HL-60 (cell line): Measurements from ENCODE around the gene TENM4.

ENCODE experiments used
- DNase-seq, 2 experiments: peaks; one replicate each; pipeline ENCODE4 v3.0.0-alpha.2; 2010 to 2020; ENCODE audit warnings: low read depth in 1 of 2, low spot score in 1 of 2
- H3K27ac ChIP-seq: fragments of 250-450 bp; sonication (Bioruptor Pico); replicated peaks from 2 replicates; pipeline ENCODE4 v1.5.1; 2020; ENCODE audit warnings: mild to moderate bottlenecking, moderate library complexity
- H3K27me3 ChIP-seq: fragments of 250-450 bp; sonication (Bioruptor Pico); 2 replicates; pipeline ENCODE4 v1.5.1; 2021; ENCODE audit warnings: mild to moderate bottlenecking, moderate library complexity; ENCODE audit not compliant: insufficient read depth, poor library complexity, severe bottlenecking
- H3K4me3 ChIP-seq: replicated peaks from 2 replicates; pipeline ENCODE4 v1.5.1; 2011; ENCODE audit warnings: mild to moderate bottlenecking, control low read depth, low read length; ENCODE audit not compliant: insufficient read depth
- CTCF ChIP-seq: IDR thresholded peaks from one replicate; pipeline ENCODE4 v1.5.1; 2011; ENCODE audit warnings: low read length, control low read depth, inconsistent platforms; ENCODE audit not compliant: insufficient read depth
- GABPA ChIP-seq: IDR thresholded peaks from 2 replicates; pipeline ENCODE4 v1.6.1; 2012; ENCODE audit warnings: low read depth
- POLR2AphosphoS5 ChIP-seq: IDR thresholded peaks from 2 replicates; pipeline ENCODE4 v1.6.1; 2012; ENCODE audit warnings: low read depth
- REST ChIP-seq: IDR thresholded peaks from 2 replicates; pipeline ENCODE4 v1.6.1; 2012; ENCODE audit warnings: low read depth; ENCODE audit not compliant: insufficient replicate concordance
- SPI1 ChIP-seq: IDR thresholded peaks from 2 replicates; pipeline ENCODE4 v1.6.1; 2012; ENCODE audit warnings: low read depth, mild to moderate bottlenecking, borderline replicate concordance

TENM4 gene

GRCh38 chr11:79392161-79392560 lies 48.7 kb downstream of the TENM4 start:
- DNase-seq = no peak
- Histone ChIP-seq H3K4me3 (no peak overlapping the region), H3K27me3 (no peaks in the 10 kb centered on the region), H3K27ac (no peak overlapping the region)
- TF ChIP-seq GABPA (no peak), POLR2AphosphoS5 (no peak), REST (no peak), SPI1 (no peak)

GRCh38 chr11:79390923-79391322 lies 49.9 kb downstream of the TENM4 start:
- TF ChIP-seq POLR2AphosphoS5 (no peak), GABPA (no peak), SPI1 (no peak), REST (no peak), CTCF (no peak)
- no peak for DNase-seq
- Histone ChIP-seq H3K27ac (no peak overlapping the region), H3K27me3 (no peaks in the 10 kb centered on the region), H3K4me3 (no peak overlapping the region)

GRCh38 chr11:79390477-79390876 lies 50.4 kb downstream of the TENM4 start:
- TF ChIP-seq GABPA (no peak), POLR2AphosphoS5 (no peak), CTCF (no peak), REST (no peak), SPI1 (no peak)
- DNase-seq = no peak
- Histone ChIP-seq H3K27me3 (no peaks in the 10 kb centered on the region), H3K4me3 (no peak overlapping the region), H3K27ac (no peak overlapping the region)

- no peak overlapping the region for H3K4me3 ChIP-seq
- TF ChIP-seq CTCF = no peak
- TF ChIP-seq SPI1 = no peak
- no peak for TF ChIP-seq REST
- no peak for TF ChIP-seq GABPA
- TF ChIP-seq POLR2AphosphoS5 = no peak
- H3K27me3 ChIP-seq = no peaks in the 10 kb centered on the region
- DNase-seq = no peak
- H3K27ac ChIP-seq = no peak overlapping the region
These were observed 52.6 kb downstream of the TENM4 start for GRCh38 chr11:79388201-79388600.
